ENCODE measurements around the gene FLAD1.
"Not testable (repeated sequence)": the region's sequence is repeated elsewhere in the genome, so short reads cannot be mapped to it uniquely, and the experiment has no call there.

Gene FLAD1

GRCh38 chr1:154969860-154970452, 13.2 kb upstream of the FLAD1 start:
- no peak for DNase-seq

- DNase-seq, result peak; percentile 67 to 82 (median 77)
These were observed 12.4 kb upstream of the FLAD1 start, which contains the start of gene SHC1 for GRCh38 chr1:154970631-154971340. SHC1 (minus strand) TSS chr1:154970747; CDS start chr1:154970526, 221 bp downstream.

DNA sequence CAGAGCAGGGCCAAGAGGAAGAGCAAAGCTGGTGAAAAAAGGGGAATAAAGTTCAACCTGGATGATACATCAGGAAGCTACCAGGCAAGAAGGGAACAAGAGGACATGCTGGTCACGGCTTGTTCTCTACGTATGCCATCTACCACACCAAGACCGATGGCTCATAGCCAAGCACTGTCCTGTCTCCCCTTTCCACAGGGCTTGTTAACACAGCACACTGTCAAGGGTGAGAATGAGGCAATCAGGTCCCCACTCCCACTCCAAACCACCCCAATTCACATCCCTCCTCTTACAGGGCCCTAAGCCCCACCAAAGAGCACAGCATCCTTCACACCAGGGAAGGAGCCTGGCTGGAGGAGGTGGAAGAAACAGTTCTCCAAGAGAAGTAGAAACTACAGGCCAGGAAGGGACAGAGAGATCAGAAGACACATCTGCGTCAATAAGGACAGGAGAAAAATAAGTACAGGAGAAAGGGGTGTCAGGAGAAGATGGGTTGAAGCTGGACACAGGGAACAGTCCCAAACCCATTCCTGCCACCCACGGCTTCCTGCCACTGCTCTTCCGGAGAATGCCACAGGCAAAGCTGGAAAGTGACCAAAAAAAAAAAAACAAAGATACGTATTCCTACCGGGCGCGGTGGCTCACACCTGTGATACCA, 11.7 kb upstream of the FLAD1 start:
- DNase-seq, result peak; percentile 34 to 58 (median 50)

- no peak for DNase-seq
These were observed 11.0 kb upstream of the FLAD1 start for GRCh38 chr1:154972213-154972516.

GRCh38 chr1:154972517-154973343, 10.4 kb upstream of the FLAD1 start:
- no peak for DNase-seq

GRCh38 chr1:154973344-154974101, 9.6 kb upstream of the FLAD1 start:
- DNase-seq, result peak; percentile 96 to 97 (median 97)

- peak; percentile 98 to 100 (median 100) for DNase-seq
These were observed 8.9 kb upstream of the FLAD1 start, which contains the start of gene CKS1B for GRCh38 chr1:154974102-154974807. CKS1B (plus strand) TSS chr1:154974681; CDS start chr1:154974746, 65 bp downstream.

DNA sequence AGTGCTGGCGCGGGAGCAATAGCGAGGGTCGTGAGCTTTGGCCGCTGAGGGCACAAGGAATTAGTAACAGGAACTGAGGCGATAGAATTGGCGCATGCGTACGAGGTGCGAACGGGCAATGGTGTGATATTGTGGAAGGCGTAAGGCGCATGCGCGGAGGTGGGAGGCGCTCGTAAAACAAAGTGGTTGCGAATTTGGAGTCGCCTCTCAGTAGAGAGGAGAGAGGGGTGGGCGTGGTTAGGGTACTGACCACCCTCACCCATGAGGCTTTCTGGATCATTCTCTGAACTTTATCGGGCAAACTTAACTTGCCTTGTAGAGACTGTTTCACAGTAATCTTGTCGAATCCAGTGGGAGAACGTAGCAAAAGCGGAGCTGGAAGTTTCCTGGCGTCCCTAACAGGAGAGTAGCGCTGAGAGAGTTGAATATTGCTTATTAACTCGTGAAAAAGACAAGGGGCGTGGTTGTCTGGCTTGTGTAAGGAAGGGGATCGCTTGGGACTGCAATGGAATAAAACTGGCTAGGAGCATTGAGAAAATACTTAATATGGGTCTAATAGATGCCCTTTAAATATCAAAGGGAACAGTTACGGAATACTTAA, 8.2 kb upstream of the FLAD1 start:
- DNase-seq, result peak; percentile 97 to 99 (median 99)

DNA sequence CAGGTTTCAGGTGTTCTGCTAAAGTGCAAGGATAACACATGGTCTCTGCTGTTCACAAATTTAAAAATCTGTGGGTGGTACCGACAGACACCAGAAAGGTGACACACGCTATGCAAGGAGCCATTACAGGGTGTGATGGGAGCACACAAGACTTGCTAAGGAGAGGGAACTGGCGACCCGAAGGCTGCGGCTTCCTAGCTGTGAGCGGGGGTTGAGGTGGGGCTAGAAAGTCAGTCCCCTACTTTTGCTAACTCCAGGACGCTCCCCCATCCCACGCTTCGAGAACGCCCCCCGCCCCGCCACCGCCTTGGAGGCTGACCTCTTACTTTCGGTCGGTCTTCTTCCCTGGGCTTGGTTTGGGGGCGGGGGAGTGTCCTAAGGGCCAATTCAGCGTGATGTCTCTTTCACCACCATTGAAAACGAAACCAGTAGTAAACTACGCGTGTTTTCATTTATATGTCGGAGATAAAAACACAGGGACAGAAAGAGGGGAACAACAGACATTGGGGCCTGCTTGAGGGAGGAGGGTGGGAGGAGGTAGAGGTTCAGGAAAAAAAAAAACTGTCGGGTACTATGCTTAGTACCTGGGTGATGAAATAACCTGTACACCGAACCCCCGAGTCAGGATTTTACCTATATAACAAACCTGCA, 7.6 kb upstream of the FLAD1 start:
- DNase-seq, result peak; percentile 82 to 90 (median 84)

- DNase-seq, result peak in 1 of 3 donors; percentile 29
These were observed 5.4 kb upstream of the FLAD1 start for GRCh38 chr1:154977762-154978161.

DNA sequence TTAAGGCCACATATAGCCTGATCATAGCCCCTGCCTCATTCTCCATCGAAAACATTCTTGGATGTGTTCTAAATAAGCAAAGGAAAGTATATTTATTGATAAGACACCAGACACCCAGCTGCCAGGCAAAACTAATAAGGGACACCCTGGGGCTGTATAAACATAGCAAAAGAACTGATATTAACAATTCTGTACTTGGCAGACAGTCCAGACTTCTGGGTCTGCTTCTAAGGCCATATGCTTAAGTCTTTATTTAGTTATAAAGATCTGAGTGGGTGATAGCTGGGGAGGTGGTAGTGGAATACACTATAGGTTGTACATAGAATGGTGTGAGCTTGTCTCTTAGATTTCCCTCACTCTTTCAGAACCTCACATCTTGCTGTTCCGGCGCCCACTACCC, 4.8 kb upstream of the FLAD1 start:
- no peak for DNase-seq

DNA sequence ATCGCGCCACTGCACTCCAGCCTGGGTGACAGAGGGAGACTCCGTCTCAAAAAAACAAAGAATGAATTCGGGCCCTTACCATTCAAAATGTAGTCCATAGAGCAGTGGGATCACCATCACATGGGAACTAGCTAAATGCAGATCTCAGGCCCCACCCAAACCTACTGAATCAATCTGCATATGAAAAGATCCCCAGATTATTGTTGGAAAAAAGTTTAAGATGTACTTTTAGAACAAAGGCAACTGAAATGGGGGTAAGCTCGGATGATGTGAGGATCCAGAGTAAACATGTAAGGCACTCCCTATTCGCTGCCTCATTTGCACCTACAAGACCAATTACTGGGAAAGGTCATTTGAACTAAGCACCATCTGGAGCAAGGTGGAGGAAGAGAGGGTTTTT, 803 bp upstream of the FLAD1 start:
- no peak for DNase-seq

GRCh38 chr1:154983776-154984466, 777 bp downstream of the FLAD1 start:
- no peak for DNase-seq

DNA sequence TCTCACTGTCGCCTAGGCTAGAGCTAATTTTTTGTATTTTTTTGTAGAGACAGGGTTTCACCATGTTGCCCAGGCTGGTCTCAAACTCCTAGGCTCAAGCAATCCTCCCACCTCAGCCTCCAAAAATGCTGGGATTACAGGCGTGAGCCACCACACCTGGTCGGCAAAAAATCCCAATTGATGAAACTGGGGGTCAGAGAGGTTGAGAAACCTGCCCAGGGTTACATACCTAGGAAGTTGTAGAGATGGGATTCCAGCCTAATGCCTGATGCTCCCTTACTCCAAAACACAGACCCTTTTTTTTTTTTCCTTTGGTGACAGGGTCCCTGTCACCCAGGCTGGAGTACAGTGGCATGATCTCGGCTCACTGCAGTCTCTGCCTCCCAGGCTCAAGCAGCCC, 3.6 kb downstream of the FLAD1 start:
- not testable (repeated sequence) for DNase-seq

- no peak for DNase-seq
These were observed 4.2 kb downstream of the FLAD1 start for GRCh38 chr1:154987326-154987725.

DNA sequence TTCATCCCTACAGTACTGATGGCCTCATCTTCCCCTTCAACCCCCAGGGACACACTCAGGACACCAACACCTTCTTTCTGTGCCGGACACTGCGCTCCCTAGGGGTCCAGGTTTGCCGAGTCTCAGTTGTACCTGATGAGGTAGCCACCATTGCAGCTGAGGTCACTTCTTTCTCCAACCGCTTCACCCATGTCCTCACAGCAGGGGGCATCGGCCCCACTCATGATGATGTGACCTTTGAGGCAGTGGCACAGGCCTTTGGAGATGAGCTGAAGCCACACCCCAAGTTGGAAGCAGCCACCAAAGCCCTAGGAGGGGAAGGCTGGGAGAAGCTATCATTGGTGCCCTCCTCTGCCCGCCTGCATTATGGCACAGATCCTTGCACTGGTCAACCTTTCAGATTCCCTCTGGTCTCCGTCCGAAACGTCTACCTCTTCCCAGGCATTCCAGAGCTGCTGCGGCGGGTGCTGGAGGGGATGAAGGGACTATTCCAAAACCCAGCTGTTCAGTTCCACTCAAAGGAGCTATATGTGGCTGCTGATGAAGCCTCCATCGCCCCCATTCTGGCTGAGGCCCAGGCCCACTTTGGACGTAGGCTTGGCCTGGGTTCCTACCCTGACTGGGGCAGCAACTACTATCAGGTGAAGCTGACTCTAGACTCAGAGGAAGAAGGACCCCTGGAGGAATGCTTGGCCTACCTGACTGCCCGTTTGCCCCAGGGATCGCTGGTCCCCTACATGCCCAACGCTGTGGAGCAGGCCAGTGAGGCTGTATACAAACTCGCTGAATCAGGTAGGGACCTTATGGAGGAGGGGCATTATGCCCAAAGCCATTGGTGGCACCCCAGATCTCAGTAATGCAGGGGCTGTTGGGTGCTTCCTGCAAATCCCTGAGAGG, 5.2 kb downstream of the FLAD1 start:
- DNase-seq, result no peak

GRCh38 chr1:154989195-154989860, 6.2 kb downstream of the FLAD1 start:
- DNase-seq, result no peak

GRCh38 chr1:154990276-154990675, 7.1 kb downstream of the FLAD1 start:
- no peak for DNase-seq

Data from suppressor macrophage treated with lipopolysaccharide for 1 hour (primary cell).